Tibial artery (tissue), 4 donors: ENCODE results near the gene THSD4.

Experiments used
- DNase-seq, 2 donors: peaks; one replicate each; pipeline ENCODE4 v3.0.0-alpha.2; 2019
- H3K27ac ChIP-seq, 2 donors: fragments of 200-600 bp; sonication (generic) in 1 of 2; 1 replicate in 1 of 2; 2 replicates in 1 of 2; pipeline ENCODE4 v1.5.1; 2018 to 2019; ENCODE audit warnings: mild to moderate bottlenecking in 1 of 2
- H3K27me3 ChIP-seq, 2 donors: fragments of 200-600 bp; sonication (generic) in 1 of 2; one replicate each; pipeline versions ENCODE4 v1.5.1 to v1.6.0; 2016 to 2019
- H3K36me3 ChIP-seq, 3 donors: fragments of 200-600 bp; sonication (generic) in 2 of 3; one replicate each; pipeline ENCODE4 v1.5.1; 2016 to 2019; ENCODE audit warnings: mild to moderate bottlenecking in 2 of 3
- H3K4me1 ChIP-seq, 4 donors: fragments of 200-600 bp; sonication (generic) in 2 of 4; 1 replicate in 3 of 4; 2 replicates in 1 of 4; pipeline ENCODE4 v1.5.1; 2016 to 2019
- H3K4me3 ChIP-seq, 2 donors: fragments of 200-600 bp; sonication (generic) in 1 of 2; 1 replicate in 1 of 2; 2 replicates in 1 of 2; pipeline ENCODE4 v1.5.1; 2018 to 2019; ENCODE audit warnings: mild to moderate bottlenecking in 2 of 2
- H3K9me3 ChIP-seq, 3 donors: fragments of 200-600 bp; sonication (generic) in 1 of 3; one replicate each; pipeline ENCODE4 v1.5.1; 2016 to 2019
- CTCF ChIP-seq, 2 experiments: fragments of 200-600 bp in 1 of 2; fragments of 450-650 bp in 1 of 2; IDR thresholded peaks; one replicate each; pipeline ENCODE4 v1.5.1; 2017 to 2019; ENCODE audit warnings: antibody characterized with exemption in 2 of 2, mild to moderate bottlenecking in 1 of 2, moderate library complexity in 1 of 2
- intact Hi-C: fragments of 100-400 bp; cut with DNase I; formaldehyde crosslinking; loops from one replicate; pipeline ENCODE4 v1.15.0; 2023; ENCODE audit warnings: low total_unique reads

Gene THSD4

DNA sequence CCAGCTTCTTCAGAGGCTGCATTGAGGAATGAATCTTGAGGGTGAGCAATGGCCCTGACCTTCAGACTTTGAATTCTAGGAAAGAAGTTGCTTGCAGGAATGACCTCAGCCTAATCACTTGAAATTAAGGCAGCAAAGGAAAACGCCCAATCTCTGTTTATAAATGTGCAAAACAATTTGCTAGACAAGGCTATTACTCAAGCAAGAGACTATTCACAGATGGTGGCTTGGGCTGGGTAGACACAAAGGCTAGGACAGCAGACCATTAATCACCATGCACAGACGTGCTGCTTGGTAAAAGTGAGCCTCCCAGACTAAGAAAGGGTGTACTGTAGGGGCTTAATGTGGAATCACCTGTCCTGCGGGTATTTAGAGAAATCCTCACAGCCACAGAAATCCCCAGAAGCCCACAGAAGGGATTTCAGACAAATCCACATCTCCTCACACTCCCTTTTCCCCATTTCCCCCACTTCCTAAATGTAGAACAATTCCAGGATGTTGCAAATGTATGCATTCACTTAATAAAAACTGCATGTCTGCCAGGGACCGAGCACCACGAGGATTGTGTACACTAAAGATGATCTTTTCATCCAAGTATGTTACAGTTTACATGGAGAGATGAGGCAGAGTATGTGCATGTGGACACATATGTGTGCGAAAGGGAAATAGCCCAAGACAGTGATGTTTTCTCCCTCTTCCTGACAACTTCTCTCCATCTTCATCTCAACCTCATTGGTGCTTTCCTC, 259.5 kb downstream of the THSD4 start:
- Histone ChIP-seq H3K27ac (no peak overlapping the region), H3K4me1 (peaks cover 0 to 20% (median 7%) of the 10 kb centered on the region in 4 donors), H3K9me3 (no peaks in the 10 kb centered on the region), H3K4me3 (no peak overlapping the region), H3K27me3 (no peaks in the 10 kb centered on the region), H3K36me3 (no peaks in the 10 kb centered on the region)
- no peak for DNase-seq
- TF ChIP-seq CTCF (IDR thresholded peaks at IDR 0.05), result no peak
- intact Hi-C loops, result no loop called here

DNA sequence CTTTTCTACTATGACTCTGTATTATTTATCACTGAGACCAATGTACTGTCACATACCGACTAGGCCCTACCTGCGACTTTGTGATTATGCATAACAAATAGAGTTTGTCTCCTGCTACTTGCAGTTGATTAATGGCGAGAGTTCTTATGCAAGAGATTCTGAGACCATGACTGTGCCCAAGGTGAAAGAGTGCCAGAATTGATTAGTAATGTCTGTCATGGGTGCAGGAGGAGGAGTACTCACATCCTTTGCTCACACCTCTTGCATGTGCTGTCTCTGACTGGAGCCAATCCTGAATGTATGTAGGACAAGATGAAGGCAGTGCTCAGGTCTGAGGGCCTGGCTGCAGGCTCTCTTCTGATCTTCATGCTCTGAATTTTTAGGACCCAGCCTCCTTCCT, 260.7 kb downstream of the THSD4 start:
- H3K27me3 ChIP-seq, result no peaks in the 10 kb centered on the region
- no peaks in the 10 kb centered on the region for H3K9me3 ChIP-seq
- H3K4me3 ChIP-seq, result no peak overlapping the region
- H3K4me1 ChIP-seq, result peaks cover 0 to 24% (median 14%) of the 10 kb centered on the region in 4 donors
- no peak for TF ChIP-seq CTCF (IDR thresholded peaks at IDR 0.05)
- DNase-seq, result no peak
- H3K27ac ChIP-seq, result no peak overlapping the region
- no peaks in the 10 kb centered on the region for H3K36me3 ChIP-seq
- intact Hi-C loops, result no loop called here

GRCh38 chr15:71379893-71380292, 264.6 kb downstream of the THSD4 start:
- Histone ChIP-seq H3K4me3 (no peak overlapping the region), H3K27me3 (no peaks in the 10 kb centered on the region), H3K27ac (peak overlapping the region in 1 of 2 donors; percentile 40), H3K36me3 (no peaks in the 10 kb centered on the region), H3K4me1 (peaks cover 0 to 20% (median 4%) of the 10 kb centered on the region in 4 donors), H3K9me3 (no peaks in the 10 kb centered on the region)
- no peak for TF ChIP-seq CTCF (IDR thresholded peaks at IDR 0.05)
- DNase-seq, result no peak
- intact Hi-C loops, result no loop called here

DNA sequence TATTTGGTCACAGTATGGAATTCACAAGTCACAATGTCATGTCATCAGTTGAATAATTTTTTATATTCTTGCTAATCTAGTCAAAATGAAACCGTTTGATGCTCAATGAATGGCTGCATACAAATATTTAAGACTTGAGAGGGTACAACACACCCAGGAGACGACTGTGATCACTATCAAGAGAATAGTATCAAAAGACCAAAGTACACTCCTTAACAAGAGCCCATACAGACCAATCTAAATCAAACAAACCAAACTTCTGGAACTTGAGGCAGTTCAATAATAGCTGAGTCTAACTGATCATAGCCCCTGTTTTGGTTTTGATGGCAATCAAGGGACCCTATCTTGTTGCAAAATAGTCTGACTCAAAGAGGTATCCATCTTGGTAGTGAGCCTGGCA, 265.1 kb downstream of the THSD4 start:
- TF ChIP-seq CTCF (IDR thresholded peaks at IDR 0.05), result no peak
- Histone ChIP-seq H3K36me3 (no peaks in the 10 kb centered on the region), H3K4me3 (no peak overlapping the region), H3K27ac (peak overlapping the region in 1 of 2 donors; percentile 40), H3K27me3 (no peaks in the 10 kb centered on the region), H3K9me3 (no peaks in the 10 kb centered on the region), H3K4me1 (peaks cover 0 to 24% (median 3%) of the 10 kb centered on the region in 4 donors)
- intact Hi-C loops, result no loop called here
- DNase-seq, result no peak

DNA sequence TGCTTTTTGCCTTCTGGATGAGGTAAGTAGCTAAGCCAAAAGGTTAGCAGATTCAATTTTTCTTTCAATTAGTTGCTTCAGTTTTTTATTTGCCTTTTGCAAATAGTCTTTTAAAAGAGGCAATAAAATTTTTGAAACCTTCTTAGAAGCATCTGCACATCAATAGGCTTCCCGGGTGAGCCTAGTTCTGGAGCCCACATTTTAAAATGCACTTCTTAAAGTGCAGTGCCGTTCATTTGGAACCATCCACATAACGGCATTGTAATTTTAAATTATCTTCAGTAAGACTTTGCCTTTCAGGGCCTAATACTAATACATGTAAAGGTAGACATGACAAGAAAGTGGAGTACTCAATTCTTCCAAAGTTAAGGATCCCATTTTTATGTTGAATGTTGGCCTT, 269.2 kb downstream of the THSD4 start:
- intact Hi-C loops, result no loop called here

More for the DNA sequence above, 269.2 kb downstream of the THSD4 start:
- H3K36me3 ChIP-seq, result no peaks in the 10 kb centered on the region
- no peaks in the 10 kb centered on the region for H3K9me3 ChIP-seq
- TF ChIP-seq CTCF (IDR thresholded peaks at IDR 0.05), result no peak
- peaks cover 0 to 39% (median 9%) of the 10 kb centered on the region in 4 donors for H3K4me1 ChIP-seq
- H3K4me3 ChIP-seq, result no peak overlapping the region
- DNase-seq, result no peak
- peak overlapping the region; percentile 29 to 52 for H3K27ac ChIP-seq
- H3K27me3 ChIP-seq, result no peaks in the 10 kb centered on the region
